ENCODE measurements around the gene MIGA2.

Gene MIGA2

DNA sequence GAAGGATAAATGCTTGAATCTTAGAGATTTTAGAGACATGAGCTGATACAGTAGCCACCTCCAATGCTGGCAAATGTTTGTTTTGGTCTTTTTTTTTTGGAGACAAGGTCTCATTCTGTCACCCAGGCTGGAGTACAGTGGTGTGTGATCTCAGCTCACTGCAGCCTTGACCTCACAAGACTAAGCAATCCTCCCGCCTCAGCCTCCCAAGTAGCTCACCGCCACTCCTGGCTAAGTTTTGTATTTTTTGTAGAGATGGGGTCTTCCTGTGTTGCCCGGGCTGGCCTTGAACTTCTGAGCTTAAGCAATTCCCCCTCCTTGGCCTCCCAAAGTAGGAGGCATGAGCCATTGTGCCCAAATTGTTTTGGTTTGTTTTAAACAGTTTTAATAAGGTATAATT, 37.7 kb downstream of the MIGA2 start:
- DNase-seq, result no peak

DNA sequence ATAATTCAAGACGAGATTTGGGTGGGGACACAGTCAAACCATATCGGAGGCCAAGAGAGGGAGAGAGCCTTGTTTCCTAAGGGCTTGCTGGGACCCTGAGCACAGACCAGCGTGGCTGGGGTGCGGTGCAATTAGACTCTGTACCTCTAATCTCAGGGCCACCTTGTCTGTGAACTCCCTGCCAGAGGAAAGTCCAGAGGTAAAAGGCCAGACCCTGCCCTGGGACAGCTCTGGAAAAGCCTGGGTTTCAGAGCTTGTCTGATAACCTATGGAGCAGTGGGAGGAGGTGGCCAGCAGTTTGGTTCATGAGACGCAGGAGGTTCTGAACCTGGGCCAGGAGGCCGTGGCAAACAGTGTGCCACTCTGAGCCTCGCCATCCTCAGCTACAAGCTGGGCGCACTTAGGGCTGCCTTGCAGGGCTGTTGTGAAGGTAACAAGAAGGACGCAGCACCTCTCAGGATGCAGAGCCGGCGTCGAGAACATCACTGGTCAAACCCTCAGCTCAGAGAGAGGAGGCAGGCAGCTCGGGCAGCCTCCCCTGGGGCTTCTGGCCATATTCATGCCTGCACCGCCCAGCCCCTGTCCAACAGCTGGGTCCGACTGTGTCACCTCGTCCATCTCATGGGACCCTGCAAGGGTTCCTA, 39.7 kb downstream of the MIGA2 start:
- DNase-seq, result no peak

DNA sequence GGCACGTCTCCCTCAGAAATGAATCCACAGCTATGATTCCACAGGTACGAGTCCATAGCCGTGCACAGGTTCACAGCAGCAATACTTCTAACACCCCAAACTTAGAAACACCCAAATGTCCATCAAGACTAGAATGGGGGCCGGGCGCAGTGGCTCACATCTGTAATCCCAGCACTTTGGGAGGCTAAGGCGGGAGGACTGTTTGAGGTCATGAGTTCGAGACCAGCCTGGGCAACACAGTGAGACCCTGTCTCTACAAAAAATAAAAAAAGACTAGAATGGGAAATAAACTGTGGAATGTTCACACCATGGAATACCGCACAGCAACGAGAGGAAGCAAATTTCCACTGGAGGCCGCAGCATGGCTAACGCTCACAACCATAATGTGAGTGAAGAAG, 40.2 kb downstream of the MIGA2 start:
- no peak for DNase-seq

DNA sequence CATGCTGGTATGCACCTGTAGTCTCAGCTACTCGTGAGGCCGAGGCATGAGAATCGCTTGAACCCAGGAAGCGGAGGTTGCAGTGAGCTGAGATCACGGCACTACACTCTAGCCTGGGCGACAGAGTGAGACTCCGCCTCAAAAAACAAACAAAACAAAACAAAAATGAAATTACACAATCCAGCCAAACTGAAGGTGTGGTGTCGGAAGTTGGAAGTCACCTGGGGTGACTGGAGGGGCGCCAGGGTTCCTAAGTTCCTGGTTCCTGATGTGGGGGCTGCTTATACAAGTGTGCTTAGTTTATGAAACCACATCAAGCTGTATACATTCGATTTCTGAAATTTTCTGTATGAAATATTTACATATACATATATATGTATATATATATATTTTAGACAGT, 40.8 kb downstream of the MIGA2 start:
- no peak for DNase-seq

DNA sequence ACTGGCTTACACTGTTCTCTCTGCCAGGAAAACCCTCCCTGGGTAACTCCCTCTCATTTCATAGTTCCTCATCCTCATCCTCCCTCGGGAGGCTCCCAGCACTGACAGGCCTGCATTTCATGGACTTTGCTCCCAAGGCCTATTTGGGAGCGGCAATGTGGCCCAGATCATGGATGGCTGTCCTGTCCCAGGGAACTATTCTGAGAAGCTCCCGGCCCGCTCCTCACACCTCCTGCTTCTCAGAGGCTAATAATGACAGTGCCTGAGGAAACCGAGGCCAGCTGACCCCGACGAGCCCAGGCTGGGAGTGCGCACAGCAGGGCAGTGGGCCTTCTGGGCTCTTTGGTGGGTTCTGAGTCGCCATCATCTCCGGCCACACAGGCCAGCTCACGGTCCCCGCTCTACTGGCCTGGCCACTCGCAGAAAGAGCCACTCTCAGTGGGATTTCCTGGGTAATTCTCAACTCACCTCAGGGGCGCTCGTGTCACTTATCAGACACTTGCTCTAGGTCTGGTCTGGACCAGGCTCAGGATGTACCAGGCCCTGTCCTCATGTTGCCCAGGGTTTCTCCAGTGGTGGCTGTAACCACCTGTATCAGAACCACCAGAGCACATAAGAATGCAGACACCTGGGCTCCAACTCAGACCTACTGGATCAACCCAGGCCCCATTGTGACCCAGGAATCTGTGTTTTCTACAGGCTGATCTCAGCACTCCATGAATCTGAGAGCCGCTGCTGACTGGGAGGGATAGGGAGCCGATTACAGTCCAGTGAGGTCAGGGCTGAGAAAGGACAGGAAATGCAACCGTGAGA, 42.5 kb downstream of the MIGA2 start:
- no peak for DNase-seq

DNA sequence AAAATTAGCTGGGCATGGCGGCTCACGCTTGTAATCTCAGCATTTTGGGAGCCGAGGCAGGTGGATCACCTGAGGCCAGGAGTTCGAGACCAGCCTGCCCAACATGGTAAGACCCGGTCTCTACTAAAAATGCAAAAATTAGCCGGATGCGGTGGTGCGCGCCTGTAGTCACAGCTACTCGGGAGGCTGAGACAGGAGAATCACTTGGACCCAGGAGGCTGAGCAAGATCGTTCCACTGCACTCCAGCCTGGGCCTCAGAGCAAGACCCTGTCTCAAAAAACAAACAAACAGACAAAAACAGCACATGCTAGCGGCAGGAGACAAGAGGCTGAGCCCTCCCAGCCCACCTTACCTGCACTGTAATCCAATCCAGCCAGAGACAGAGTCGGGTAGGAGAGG, 43.4 kb downstream of the MIGA2 start:
- no peak for DNase-seq

DNA sequence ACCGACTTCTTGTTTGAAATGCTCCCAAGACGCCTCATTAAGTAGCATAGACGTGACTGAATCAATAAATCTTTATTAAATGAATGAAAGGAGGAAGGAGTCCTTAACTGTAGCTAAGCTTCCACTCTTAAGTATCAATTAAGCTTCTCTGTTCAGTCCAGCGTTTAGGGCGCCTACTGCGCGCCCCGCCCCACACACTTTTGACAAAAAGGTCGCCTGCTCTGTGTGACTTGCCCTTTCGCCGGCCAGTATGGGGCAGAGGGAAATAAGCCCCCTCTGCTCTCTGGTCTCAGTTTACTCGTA, 43.8 kb downstream of the MIGA2 start:
- no peak for DNase-seq

DNA sequence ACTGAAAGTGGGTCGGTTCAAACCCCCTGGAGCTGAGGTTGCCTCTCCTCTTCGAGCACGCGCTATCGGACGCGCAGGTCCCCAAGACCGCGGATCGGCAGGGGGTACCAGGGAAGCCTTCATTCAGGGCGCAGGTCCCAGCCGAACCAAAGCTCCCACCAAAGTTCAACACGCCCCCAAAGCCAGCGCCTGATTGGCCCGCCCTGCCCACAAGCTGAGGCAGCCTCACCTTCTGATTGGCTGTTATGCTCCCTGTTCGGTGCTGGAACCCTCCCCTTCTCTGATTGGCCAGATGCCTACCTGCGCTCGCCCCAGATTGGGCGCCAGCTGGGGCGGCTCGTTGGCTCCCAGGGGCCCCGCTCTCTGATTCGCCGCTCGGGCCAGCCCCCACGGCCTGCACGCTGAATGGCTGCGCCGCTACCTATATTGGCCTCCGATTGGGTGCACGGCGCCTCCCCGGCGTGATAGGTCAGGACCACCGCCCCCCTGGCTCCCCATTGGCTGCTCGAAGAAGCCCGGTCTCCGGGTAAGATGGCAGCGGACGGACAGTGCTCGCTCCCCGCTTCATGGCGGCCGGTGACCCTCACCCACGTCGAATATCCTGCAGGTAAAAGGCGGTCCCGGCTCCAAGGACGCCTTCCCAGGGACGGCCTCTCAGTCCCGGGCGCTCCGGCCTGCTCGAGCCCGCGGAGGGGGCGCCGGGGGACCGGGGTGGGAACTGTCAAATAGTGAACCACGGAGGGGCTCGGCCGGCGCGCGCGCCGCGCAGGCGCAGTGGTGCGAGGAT, 44.4 kb downstream of the MIGA2 start, which contains the start of gene DOLPP1:
Gene DOLPP1, plus strand, starts transcription at position 511 of the 787 bp plus-strand sequence. Its CDS starts 21 bp downstream, at position 532.
- peak; percentile 97 for DNase-seq

DNA sequence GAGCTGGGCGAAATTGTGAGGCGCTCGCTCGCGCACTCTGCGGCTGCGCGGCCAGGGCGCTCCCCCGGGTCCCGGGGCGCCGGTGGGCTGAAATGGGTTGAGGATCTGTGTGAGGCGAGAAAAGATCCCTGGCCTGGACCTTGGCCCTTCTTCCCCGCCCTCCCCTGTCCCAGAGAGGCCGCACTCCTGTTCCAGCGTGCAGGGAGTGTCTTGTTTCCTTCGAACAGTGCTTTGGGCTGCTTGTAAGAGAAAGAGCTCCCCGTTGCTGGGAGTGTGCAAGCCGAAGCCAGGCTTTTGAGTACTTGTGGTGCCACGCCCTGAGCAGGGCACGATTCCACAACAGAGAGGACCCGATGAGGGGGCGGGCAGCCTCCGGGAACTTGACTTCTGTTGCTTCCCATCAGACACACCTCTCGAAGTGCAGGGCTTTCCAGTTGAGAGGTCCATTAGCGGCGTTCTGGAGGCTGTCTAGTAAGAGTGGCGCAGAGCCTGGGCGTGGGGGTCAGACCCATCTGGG, 45.0 kb downstream of the MIGA2 start:
- DNase-seq, result no peak

DNA sequence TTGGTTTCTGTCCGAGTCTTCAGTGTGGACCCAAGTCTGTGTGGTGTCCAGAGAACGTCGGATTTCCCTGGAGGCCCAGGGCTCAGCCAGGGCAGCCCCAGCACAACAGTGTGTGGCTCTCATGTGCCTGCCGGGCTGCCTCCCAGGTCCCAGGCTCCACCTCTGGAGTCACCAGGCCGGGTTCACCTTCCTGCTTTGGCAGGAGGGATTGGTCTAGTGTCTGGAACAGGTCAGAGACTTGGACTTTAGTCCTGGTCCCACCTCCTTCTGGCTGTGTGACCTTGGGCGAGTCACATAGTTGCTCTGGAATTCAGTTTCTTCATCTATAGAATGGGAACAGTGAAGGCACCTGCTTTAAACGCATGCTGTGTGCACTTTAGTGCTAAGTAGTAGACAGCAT, 47.7 kb downstream of the MIGA2 start:
- DNase-seq, result no peak

DNA sequence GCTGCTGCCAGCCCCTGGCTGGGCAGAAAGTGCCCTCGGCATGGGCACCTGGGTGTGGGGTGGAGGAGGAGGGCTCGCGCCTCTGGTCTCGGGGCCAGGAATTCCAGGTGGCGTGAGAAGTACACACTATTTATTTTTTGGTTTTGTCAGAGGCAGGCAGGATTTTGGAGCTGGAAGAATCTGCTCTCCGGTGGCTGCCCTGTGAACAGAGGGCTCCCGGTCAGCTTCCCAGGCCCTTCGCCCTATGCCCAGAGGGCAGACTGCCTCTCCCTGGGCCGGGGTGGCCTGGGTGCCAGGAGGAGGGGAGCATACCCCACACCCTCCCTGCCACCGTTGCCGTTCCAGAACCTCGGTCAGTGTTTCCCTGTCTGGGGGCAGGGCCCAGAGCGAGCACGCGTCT, 52.8 kb downstream of the MIGA2 start:
- no peak for DNase-seq

DNA sequence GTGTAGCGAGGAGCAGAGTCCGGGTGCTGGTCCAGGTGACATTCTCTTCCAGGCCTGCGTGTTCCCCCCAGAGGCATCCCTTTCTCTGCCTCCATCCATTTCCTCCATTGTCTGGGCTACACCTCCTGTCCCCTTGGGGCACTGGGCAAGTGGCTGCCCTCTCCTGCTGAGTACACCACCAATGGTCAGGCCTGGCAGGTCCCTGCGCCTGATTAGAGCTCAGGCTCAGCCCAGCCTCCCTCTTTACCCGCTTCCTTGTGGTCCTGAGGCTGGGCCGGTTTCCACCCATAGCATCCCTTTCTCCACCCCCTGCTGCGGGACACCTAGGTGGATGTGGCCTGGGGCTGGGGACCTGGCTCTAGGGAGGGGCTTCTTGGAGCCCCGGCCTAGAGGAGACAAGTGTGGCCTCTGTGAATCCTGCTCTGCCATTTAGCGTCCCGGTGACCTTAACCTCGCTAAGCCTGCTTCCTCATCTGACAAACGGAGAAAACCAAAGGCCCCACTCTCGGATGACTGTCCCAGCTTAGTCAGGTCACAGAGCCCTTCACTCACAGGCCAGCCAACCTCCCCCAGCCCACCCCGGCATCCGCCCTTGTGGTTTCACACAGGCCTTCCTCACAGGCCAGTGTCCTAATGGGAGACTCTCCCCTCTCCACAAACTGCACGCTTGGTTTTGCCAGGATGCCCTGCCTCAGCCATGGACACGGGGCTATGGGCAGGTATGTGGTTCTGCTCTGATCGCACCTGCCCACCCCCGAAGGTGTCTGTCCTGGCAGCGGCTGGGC, 57.4 kb downstream of the MIGA2 start:
- no peak for DNase-seq

DNA sequence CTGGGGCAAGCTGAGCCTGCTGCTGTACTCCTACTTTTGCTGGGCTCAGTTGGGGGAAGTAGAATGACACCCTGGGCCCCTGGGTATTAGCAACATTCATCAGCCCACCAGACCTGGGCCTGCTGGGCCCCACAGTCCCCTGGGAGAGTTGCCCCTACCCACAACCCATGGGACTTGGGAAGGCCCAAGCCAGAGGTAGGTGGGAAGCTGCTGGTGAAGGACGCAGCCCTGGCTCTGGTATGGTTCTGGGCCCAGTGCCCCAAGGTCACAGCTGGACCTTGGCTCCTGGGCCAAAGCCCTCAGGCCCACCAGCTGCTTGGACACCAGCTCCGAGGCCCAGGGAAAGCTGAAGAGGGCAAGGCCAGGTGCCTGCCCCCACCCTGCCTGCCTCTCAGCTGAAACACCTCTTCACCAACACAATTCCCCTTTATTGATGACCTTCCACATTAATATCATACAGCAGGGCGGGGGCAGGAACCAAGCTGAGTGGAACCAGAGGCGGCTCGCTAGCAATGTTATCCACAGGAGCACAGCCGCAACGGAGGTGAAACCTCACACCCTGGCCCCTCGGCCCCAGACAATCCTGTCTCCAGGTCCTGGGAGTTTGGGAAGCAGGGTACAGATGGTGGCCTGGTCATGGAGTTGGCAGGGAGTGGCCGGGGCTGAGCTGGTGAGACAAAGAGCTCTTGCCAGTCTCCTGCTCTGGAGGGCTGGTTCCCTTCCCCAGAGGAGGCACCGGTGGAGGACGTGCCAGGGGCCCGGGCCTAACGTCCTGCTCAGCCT, 58.2 kb downstream of the MIGA2 start:
- no peak for DNase-seq

DNA sequence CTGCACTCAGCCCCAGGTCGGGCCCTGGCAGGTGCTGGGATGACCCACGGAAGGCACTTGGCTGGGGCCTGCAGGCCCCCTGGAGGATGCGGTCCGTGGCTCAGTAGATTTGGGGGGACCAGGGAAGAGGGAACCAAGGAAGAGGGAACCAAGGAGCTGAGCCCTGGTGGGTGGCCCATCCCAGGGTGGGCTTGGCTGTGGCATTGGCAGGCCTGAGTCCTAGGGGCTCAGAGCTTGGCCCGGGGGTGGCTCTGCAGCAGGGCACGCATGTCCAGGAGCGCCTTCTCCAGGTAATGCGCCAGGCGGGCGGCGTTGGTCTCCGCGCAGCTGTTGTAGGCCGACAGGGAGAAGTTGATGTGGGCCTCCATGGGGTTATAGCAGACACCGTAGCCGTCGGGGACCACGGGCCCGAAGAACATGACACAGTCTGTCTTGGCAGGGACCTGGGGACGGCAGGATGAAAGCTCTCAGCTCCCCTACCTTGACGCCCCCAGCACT, 58.8 kb downstream of the MIGA2 start:
- no peak for DNase-seq

DNA sequence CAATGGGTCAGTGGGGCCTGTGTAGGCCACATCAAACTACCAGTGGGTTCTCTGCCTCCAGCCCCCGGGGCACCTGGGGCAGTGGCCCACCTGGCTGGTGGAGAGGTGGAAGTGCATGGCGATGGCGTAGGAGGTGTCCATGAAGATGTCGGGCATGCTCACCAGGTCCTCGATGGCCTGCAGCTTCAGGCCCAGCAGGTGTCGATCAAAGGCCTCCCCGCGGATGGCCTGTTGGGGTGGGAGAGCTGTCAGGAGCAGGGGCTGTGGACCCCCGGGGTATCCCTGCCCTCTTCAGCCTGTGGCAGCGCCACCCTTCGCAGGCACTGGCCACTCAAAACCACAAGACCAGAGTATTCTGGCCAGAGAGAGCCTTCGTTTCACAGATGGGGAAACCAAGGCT, 59.5 kb downstream of the MIGA2 start:
- no peak for DNase-seq

DNA sequence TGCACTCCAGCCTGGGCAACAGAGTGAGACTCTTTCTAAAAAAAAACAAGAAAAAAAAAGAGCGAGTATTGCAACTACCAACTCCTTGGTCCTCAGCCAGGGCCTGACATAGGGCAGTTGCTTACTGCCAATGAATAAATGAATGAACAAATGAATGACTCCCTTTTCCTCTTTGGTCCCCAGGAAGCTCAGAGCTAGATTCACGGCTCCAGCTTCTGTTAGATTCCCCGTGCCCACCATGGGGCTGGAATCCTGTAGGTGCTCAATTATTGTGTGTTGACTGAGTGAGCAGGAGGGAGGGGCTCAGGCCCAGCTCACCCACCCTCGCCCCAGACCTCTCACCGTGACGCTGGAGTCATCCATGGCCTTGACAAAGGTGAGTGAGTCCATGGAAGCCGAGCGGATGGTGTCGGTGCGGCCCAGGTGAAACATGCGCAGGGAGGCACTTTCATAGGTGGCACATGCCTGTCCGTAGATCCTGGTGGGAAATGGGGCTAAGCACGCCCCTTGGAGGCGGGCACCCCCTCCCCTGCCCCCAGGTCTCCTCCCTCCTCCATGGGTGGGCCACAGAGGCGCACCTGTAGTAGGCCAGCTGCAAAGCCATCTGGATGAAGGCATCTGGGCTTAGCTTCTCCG, 61.4 kb downstream of the MIGA2 start:
- no peak for DNase-seq

DNA sequence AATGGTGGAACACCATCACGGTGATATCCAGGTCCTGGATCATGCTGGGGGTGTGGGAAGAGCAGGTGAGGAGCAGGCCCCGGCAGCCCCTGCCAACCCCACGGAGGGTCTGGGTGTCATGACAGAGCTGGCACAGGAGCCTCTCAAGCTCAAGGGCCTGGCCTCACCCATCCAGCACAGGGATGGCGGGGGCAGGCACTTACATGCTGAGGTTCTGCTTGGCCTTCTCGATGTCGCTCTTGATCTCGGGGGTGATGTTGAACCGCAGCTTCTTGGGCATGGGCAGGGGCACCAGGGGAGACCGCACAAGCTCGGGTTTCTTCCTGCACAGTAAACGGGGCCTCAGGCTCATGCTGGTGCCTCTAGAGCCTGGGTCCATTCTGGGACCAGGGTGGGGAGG, 61.9 kb downstream of the MIGA2 start:
- DNase-seq, result no peak

DNA sequence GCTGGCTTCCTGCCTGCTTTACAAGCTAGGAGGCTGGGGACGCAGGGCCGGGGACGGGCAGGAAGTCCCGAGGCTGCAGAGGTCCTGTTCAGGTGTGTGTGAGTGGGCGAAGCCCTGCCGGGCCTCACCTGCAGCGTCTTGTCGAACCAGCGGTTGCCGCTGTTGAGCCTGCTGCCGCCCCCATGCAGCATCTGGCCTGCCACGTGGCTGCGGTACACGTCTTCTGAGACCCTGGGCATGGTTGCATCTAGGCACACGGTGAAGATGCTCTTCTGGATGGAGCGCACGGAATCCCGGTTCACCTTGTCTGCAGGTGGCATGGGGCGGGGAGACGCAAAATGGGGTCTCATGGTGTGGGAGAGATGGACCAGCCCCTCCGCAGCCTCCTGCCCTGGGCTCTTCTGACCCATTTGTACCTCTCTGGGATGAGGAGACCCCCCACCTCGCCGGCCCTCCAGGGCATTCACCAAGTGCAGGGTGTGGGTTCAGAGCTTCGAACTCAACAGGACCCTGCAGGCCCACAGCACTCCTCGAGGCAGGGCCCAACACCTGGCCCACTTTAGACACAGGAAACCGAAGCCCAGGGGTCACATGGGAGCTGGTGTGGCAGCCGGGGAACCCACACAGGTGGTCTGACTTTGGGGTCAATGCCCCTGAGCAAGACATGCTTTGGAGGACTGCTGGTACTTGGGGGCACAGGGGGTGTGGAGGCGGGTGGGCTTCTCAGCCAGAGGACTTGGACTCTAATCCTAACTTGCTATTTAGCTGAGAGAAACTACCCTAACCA, 64.2 kb downstream of the MIGA2 start:
- DNase-seq, result no peak

DNA sequence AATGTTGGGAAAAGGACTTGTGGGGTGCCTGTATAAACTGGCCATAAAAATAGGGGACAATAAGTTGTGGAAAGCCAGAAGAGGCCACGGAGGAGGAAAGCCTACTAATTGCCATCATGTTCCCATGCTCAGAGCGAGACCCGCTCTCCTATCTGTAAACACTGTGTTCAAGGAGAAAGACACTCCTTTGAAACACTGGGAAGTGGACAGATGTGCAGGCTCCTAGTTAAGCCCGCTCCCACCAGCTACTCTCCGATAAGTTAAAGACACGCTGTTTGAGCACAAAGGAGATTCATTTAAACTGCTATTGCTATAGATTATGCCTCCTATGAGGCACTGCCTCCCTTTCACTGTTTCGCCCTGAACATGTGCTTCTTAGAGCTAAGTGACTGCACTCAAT, 64.9 kb downstream of the MIGA2 start:
- no peak for DNase-seq

DNA sequence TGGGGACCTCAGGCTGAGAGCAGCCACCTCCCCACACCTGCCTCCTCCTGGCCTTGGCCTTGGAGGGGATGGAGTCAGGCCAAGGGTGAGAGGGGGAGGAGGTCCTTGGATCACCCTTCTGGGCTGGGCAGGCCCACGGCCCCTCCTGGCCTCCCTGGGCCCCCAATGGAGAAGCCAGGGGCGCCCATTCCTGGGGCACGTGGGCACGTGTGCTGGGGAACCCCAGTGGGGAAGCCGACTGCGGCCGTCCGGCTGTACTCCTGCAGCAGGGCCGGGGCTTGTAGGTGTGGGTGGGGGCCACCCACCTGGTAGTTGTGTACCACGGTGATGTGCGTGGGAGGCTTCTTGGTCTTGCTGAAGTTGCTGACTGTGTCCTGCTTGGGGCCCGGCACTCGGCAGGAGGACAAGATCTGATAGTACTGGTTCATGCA, 65.7 kb downstream of the MIGA2 start:
- no peak for DNase-seq
